Mucosa of rectum (tissue), 2 donors: Measurements from ENCODE around the gene SPRR2D.
"Not testable (repeated sequence)": the region's sequence is repeated elsewhere in the genome, so short reads cannot be mapped to it uniquely, and the experiment has no call there.

ENCODE experiments used
- H3K27ac ChIP-seq, 2 donors: one replicate each; pipeline ENCODE4 v1.7.0; 2013; ENCODE audit warnings: inconsistent platforms in 2 of 2, low read depth in 2 of 2, low read length in 2 of 2
- H3K27me3 ChIP-seq, 2 donors: one replicate each; pipeline ENCODE4 v1.7.0; 2013; ENCODE audit warnings: low read length in 2 of 2; ENCODE audit not compliant: control insufficient read depth in 2 of 2, insufficient read depth in 2 of 2
- H3K36me3 ChIP-seq, 2 donors: one replicate each; pipeline ENCODE4 v1.7.0; 2013; ENCODE audit warnings: low read length in 2 of 2; ENCODE audit not compliant: control insufficient read depth in 2 of 2, insufficient read depth in 2 of 2
- H3K4me1 ChIP-seq, 2 donors: one replicate each; pipeline ENCODE4 v1.7.0; 2013; ENCODE audit warnings: low read length in 2 of 2, mild to moderate bottlenecking in 1 of 2; ENCODE audit not compliant: control insufficient read depth in 2 of 2, insufficient read depth in 2 of 2
- H3K4me3 ChIP-seq, 2 donors: one replicate each; pipeline ENCODE4 v1.7.0; 2013; ENCODE audit warnings: low read length in 2 of 2
- H3K9ac ChIP-seq, 2 donors: one replicate each; pipeline ENCODE4 v1.7.0; 2013; ENCODE audit warnings: low read length in 2 of 2, low read depth in 1 of 2, mild to moderate bottlenecking in 1 of 2
- H3K9me3 ChIP-seq, 2 donors: one replicate each; pipeline ENCODE4 v1.7.0; 2013; ENCODE audit warnings: low read length in 2 of 2; ENCODE audit not compliant: control insufficient read depth in 2 of 2
- donor health status: healthy.
- donor health status: Normal muscosa, but diverticular disease.

Gene SPRR2D

DNA sequence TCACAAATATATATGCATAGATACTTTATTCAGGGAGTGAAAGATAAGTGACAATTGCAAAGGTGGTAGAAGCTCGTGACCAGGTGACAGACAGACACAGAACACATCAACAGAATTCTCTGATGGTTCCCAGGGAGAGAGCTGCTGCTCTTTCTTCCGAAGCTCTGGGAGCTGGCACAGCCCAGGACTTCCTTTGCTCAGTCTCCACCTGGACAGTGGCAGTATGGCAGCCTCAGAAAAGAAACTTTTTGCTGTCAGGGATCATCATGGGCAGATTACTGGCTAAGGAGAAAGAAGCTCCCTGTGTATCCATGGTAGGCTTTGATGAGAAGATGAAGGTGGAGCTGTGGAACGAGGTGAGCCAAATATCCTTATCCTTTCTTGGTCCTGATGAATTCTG, 15.2 kb upstream of the SPRR2D start:
- not testable (repeated sequence) for H3K27ac ChIP-seq, H3K4me3 ChIP-seq, H3K27me3 ChIP-seq, H3K36me3 ChIP-seq, H3K9me3 ChIP-seq, H3K4me1 ChIP-seq, H3K9ac ChIP-seq

DNA sequence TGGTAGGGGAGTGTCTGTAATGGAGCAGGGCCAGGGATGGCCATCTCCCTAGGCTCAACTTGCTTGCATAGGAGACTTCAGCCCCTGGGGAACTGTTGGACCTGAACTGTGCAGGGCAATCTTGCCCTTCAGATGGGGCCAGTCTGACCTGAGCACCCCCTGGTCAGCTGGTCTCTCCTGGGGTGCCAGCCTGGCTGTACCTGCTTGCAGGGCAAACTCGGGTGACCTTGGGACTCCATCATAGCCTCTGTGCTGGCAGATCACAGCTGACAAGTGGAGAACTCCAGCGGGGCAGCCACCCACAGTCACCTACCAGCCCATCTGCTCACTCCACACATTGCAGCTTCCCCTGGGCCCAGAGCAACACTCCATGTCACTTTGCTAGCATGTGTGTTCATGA, 8.3 kb upstream of the SPRR2D start:
- Histone ChIP-seq H3K27me3 (no peaks in the 10 kb centered on the region), H3K4me3 (no peak overlapping the region), H3K9me3 (no peaks in the 10 kb centered on the region), H3K9ac (no peak overlapping the region), H3K27ac (no peak overlapping the region), H3K36me3 (no peaks in the 10 kb centered on the region), H3K4me1 (no peaks in the 10 kb centered on the region)

DNA sequence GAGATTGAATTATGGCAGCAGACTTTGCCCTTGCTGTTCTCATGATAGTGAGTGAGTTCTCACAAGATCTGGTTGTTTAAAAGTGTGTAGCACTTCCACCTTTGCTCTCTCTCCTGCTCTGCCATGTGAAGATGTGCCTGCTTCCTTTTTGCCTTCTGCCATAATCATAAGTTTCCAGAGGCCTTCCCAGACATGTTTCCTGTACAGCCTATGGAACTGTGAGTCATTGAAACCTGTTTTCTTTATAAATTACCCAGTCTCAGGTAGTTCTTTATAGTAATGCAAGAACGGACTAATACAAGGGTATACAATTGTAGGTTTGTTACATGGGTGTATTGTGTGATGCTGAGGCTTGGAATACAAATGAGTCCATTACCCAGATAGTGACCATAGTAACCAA, 5.7 kb downstream of the SPRR2D start:
- Histone ChIP-seq H3K4me1 (no peaks in the 10 kb centered on the region), H3K9me3 (no peaks in the 10 kb centered on the region), H3K27ac (no peak overlapping the region), H3K4me3 (no peak overlapping the region), H3K36me3 (no peaks in the 10 kb centered on the region), H3K9ac (no peak overlapping the region), H3K27me3 (no peaks in the 10 kb centered on the region)

DNA sequence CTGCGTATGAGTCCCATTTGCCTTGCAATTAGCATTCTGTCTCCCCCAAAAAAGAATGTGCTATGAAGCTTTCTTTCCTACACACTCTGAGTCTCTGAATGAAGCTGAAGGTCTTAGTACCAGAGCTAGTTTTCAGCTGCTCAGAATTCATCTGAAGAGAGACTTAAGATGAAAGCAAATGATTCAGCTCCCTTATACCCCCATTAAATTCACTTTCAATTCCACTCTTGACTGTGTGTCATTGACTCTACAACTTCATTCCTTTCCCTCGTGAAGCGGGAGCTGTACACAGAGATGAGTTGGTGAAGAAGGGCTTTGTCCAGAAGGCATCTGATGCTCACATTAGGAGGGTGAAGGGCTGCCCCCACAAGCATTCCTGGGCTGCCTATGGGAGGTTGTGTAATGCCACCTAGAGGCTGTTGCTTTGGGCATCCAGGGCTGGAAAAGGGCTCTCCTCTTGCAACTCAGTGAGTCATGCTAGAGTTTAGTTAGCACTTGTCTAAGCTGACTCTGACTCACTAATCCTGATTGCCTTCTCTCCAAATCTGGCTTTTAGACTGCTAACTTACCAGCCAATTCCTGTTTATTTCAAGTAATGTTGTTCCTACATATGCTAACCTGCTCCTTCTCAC, 8.1 kb downstream of the SPRR2D start:
- no peak overlapping the region for H3K27ac ChIP-seq
- H3K9ac ChIP-seq, result no peak overlapping the region
- H3K36me3 ChIP-seq, result no peaks in the 10 kb centered on the region
- no peaks in the 10 kb centered on the region for H3K27me3 ChIP-seq
- no peaks in the 10 kb centered on the region for H3K9me3 ChIP-seq
- no peaks in the 10 kb centered on the region for H3K4me1 ChIP-seq
- no peak overlapping the region for H3K4me3 ChIP-seq

DNA sequence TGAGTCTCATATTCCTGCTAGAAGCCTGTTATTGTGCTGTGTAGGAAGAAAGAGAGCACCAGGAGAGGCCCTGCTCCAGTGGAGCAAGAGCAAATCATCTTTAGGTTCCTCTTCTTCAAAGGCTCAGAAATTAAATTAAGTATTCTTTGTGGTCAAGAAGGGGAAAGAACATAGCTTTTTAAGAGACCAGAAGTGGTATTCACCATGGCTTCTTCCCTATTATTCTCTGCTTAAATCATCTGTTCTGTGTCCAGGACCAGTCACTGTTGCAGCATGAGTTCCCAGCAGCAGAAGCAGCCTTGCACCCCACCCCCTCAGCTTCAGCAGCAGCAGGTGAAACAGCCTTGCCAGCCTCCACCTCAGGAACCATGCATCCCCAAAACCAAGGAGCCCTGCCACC, 8.8 kb downstream of the SPRR2D start:
- Histone ChIP-seq H3K27me3 (no peaks in the 10 kb centered on the region), H3K4me1 (no peaks in the 10 kb centered on the region), H3K27ac (no peak overlapping the region), H3K4me3 (no peak overlapping the region), H3K9ac (no peak overlapping the region), H3K36me3 (no peaks in the 10 kb centered on the region), H3K9me3 (no peaks in the 10 kb centered on the region)

DNA sequence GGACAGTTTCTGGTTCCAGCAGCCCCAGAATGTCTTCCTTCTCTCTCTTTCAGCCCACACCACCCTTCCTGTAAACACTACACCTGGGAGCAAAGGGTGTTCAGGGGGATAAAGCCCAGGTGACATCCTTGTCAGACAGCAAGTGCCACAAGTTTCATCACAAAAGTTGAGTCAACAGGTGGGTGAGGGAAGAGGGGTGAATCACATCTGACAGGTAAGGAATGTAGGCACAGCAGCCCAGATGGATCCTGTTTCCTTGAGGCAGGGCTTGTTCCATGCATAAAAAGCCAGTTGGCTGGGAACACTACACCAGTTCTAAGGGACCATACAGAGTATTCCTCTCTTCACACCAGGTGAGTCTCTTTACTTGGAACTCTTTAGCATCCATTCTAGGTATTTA, 10.0 kb downstream of the SPRR2D start, which contains the start of gene SPRR1B:
SPRR1B (plus strand) TSS at position 309 of the 400 bp plus-strand sequence. CDS start 1,143 bp downstream, outside the sequence.
- Histone ChIP-seq H3K9me3 (no peaks in the 10 kb centered on the region), H3K9ac (no peak within 1 kb of the TSS), H3K4me3 (no peak within 1 kb of the TSS), H3K27me3 (no peaks in the 10 kb centered on the region), H3K4me1 (no peaks in the 10 kb centered on the region), H3K36me3 (no peaks in the 10 kb centered on the region), H3K27ac (no peak within 1 kb of the TSS)

DNA sequence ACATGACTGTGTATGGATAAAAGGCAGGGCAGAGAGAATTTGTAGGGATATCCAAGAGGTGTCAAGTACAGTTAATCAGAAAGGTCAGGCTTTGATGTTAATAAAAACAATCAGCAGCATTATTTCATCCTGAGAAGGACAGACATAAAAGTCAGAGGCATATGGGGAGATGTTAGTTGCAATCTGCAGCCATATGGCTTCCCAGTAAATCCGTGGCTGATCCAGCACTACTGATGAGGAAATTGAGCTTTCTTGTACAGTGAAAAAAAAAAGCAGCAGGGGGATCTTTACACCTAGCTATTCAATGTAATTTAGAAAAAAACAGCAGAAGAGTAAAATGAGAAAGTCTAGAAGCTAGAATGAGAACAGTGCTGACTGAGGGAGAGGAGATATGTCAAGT, 12.2 kb downstream of the SPRR2D start:
- Histone ChIP-seq H3K27me3 (no peaks in the 10 kb centered on the region), H3K27ac (no peak overlapping the region), H3K9ac (no peak overlapping the region), H3K4me1 (no peaks in the 10 kb centered on the region), H3K36me3 (no peaks in the 10 kb centered on the region), H3K9me3 (no peaks in the 10 kb centered on the region), H3K4me3 (no peak overlapping the region)

DNA sequence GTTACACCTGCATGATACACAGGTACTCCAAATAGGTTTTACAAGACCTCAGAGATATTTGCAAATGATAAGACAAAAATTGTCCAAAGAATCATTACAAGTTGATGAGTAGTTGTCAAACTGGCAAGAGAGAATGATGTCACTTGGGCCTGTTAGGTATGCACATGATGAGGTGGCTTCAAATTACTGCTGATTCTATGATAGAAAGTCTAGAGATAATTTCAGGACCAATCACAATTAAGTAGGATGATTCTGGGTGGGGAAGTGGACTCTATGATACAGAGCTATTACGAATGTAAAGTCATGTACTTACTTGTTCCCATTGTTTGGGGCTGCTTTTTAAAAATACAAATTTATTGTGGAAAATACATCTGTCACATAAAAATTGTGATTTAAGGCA, 15.1 kb downstream of the SPRR2D start:
- H3K36me3 ChIP-seq, result no peaks in the 10 kb centered on the region

DNA sequence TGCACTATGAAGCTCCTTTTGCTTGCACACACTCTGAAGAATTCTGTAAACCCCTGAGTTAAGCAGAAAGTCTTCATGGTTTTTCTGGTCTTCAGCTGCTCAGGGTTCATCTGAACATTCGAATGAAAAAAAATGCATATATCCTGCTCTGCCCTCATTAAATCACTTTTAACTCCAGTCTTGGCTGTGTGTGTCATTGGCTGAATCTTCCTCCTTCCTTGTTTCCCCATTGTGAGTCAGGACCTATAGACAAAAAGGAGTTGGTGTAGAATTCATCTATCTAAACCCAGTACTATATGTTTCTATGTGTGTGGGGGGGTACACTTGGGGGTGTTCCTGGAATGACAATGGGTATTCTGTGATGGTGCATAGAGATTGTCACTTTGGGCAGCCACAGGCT, 16.5 kb downstream of the SPRR2D start:
- no peaks in the 10 kb centered on the region for H3K27me3 ChIP-seq
- H3K4me1 ChIP-seq, result no peaks in the 10 kb centered on the region
- no peak overlapping the region for H3K4me3 ChIP-seq
- no peaks in the 10 kb centered on the region for H3K36me3 ChIP-seq
- no peak overlapping the region for H3K27ac ChIP-seq
- H3K9me3 ChIP-seq, result no peaks in the 10 kb centered on the region
- no peak overlapping the region for H3K9ac ChIP-seq

More for the DNA sequence above, 15.1 kb downstream of the SPRR2D start:
- no peak overlapping the region for H3K9ac ChIP-seq
- no peaks in the 10 kb centered on the region for H3K4me1 ChIP-seq
- no peak overlapping the region for H3K4me3 ChIP-seq
- no peaks in the 10 kb centered on the region for H3K27me3 ChIP-seq
- no peaks in the 10 kb centered on the region for H3K9me3 ChIP-seq
- H3K27ac ChIP-seq, result no peak overlapping the region

DNA sequence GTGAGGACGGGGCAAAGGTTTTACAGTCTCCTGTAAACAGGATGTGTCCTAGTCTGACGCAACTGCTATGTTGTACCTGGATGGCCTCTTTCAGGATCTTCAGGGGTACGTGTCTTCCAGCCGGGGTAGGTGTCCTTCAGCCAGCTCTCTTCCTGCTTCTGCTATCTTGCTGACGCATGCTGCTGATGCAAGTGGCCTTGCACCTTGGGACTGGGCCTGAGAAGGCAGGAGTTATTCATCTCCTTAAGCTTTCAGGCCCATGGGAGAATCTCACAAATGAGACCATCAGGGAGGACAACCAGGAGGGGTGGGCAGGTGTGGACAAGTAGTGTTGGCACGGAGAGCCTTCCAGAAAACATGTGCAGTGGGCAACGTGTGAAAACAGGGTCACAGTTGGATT, 17.8 kb downstream of the SPRR2D start:
- H3K4me3 ChIP-seq, result no peak overlapping the region
- no peaks in the 10 kb centered on the region for H3K27me3 ChIP-seq
- H3K9ac ChIP-seq, result no peak overlapping the region
- no peaks in the 10 kb centered on the region for H3K36me3 ChIP-seq
- H3K9me3 ChIP-seq, result no peaks in the 10 kb centered on the region
- H3K4me1 ChIP-seq, result no peaks in the 10 kb centered on the region
- no peak overlapping the region for H3K27ac ChIP-seq

DNA sequence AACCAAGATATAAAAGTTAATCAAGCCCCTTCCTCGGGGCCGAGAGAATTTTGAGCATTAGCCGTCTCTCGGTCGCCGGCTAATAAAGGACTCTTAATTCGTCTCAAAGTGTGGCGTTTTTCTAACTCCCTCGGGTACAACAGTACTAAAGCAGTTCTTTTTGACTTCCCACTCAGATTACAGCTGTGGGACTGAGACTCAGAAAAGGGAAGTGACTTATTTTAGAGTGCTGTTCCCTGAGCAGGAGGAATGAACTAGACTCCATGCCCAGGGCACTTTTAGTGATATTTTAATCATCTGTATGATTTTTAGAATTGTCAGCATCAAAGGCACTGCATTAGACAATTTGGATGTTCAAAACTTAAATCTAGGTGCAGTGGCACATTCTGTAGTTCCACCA, 18.6 kb downstream of the SPRR2D start:
- H3K4me3 ChIP-seq, H3K4me1 ChIP-seq, H3K9ac ChIP-seq, H3K9me3 ChIP-seq, H3K27ac ChIP-seq, H3K36me3 ChIP-seq, H3K27me3 ChIP-seq: not testable (repeated sequence)
